ENCODE measurements around the gene MRFAP1L1. TPM values are rescaled to one million over a fixed set of nuclear protein-coding genes. Genes with fewer than 3 reads are reported as not detected.

Gene MRFAP1L1
- total and polyA plus RNA-seq, 9 of the 15 experiments (the other 6 are each of a cell fraction or from before 2014, with no cell fraction given) = 37.6 to 111 (median 83.8) TPM

DNA sequence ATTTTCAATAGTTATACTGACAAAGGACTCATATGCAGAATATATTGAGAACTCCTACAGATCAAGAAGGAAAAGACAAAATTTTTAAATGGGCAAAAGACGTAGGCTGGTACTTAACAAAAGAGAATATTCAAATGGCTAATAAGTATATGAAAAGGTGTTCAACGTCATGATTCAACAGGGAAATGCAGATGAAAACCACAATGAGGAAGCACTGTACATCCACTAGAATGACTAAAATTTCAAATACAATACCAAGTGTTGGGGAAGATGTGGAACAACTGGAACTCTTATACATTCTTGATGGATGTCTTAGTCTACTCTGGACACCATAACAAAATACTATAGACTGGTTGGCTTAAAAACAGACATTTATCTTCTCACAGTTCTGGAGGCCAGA lies 1.3 kb upstream of the MRFAP1L1 start:
- BruUV-seq (replicated peaks) = no TSS peak
- Histone ChIP-seq H4K20me1 (replicated peaks; ENCODE audit: control insufficient read depth, insufficient read depth, low read length) (0 out of 2 replicates have a peak, but pooled peaks cover 5% of the 10 kb centered on the region), H3K9me3 (replicated peaks; ENCODE audit: control insufficient read depth, insufficient read depth, low read depth, low read length) (no peaks in the 10 kb centered on the region), H3K4me3 (no peak overlapping the region), H3K9ac (ENCODE audit: insufficient read depth in 1 of 2, low read depth in 2 of 2, low read length in 2 of 2) (no peak overlapping the region), H3K4me2 (ENCODE audit: insufficient read depth, low read length) (no peak overlapping the region), H2AFZ (ENCODE audit: low read depth, low read length) (0 out of 2 replicates have a peak overlapping the region, but pooled peaks have one; percentile 93), H3K79me2 (ENCODE audit: control insufficient read depth, insufficient read depth, low read length) (peaks cover 46% of the 10 kb centered on the region), H3K9me1 (ENCODE audit: control insufficient read depth, insufficient read depth, low read length) (no peaks in the 10 kb centered on the region), H3K27ac (ENCODE audit: extremely low read depth, low read depth, low read length) (no peak overlapping the region), H3K36me3 (ENCODE audit: control insufficient read depth, insufficient read depth, low read length) (peaks cover 24% of the 10 kb centered on the region), H3K27me3 (ENCODE audit: control insufficient read depth in 2 of 2, insufficient read depth in 2 of 2, low read length in 2 of 2) (no peaks in the 10 kb centered on the region), H3K4me1 (replicated peaks in 1 of 2; ENCODE audit: control insufficient read depth in 2 of 2, insufficient read depth in 2 of 2, low read length in 2 of 2) (peaks cover 8 to 34% of the 10 kb centered on the region in 2 experiments)
- peak; percentile 67; the same call in 1 of the 2 replicates for TF ChIP-seq ZNF274 (IDR thresholded peaks at IDR 0.05; ENCODE audit: borderline replicate concordance, low read depth, low read length)
- no peak for TF ChIP-seq PTTG1 (tag; IDR thresholded peaks at IDR 0.05; ENCODE audit: low read depth)
- TF ChIP-seq RBM25 (IDR thresholded peaks at IDR 0.05; ENCODE audit: low read depth, low read length, severe bottlenecking) = peak; percentile 26
- TF ChIP-seq SMC3 (conservative IDR thresholded peaks at IDR 0.05; ENCODE audit: insufficient read depth, low read depth, low read length) = no peak
- TF ChIP-seq, protein P1, sequence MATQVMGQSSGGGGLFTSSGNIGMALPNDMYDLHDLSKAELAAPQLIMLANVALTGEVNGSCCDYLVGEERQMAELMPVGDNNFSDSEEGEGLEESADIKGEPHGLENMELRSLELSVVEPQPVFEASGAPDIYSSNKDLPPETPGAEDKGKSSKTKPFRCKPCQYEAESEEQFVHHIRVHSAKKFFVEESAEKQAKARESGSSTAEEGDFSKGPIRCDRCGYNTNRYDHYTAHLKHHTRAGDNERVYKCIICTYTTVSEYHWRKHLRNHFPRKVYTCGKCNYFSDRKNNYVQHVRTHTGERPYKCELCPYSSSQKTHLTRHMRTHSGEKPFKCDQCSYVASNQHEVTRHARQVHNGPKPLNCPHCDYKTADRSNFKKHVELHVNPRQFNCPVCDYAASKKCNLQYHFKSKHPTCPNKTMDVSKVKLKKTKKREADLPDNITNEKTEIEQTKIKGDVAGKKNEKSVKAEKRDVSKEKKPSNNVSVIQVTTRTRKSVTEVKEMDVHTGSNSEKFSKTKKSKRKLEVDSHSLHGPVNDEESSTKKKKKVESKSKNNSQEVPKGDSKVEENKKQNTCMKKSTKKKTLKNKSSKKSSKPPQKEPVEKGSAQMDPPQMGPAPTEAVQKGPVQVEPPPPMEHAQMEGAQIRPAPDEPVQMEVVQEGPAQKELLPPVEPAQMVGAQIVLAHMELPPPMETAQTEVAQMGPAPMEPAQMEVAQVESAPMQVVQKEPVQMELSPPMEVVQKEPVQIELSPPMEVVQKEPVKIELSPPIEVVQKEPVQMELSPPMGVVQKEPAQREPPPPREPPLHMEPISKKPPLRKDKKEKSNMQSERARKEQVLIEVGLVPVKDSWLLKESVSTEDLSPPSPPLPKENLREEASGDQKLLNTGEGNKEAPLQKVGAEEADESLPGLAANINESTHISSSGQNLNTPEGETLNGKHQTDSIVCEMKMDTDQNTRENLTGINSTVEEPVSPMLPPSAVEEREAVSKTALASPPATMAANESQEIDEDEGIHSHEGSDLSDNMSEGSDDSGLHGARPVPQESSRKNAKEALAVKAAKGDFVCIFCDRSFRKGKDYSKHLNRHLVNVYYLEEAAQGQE (IDR thresholded peaks at IDR 0.05; ENCODE audit: borderline replicate concordance) = no peak
- TF ChIP-seq, protein P1 (CRISPR knock-in tag; IDR thresholded peaks at IDR 0.05; ENCODE audit: low read depth) = no peak
- TF ChIP-seq CSDE1 (IDR thresholded peaks at IDR 0.05) = no peak
- no peak for TF ChIP-seq ZNF253 (CRISPR knock-in tag; conservative IDR thresholded peaks at IDR 0.05)
- no peak for TF ChIP-seq ZNF282 (CRISPR knock-in tag; IDR thresholded peaks at IDR 0.05)
- no peak for TF ChIP-seq ZNF23 (CRISPR knock-in tag; IDR thresholded peaks at IDR 0.05)
- in situ Hi-C loops (cut with MboI) (no loop called here), intact Hi-C loops (cut with micrococcal nuclease) (no loop called here)
- ATAC-seq (no peak), FAIRE-seq (no peak), DNase-seq (ENCODE audit: extremely low read depth in 1 of 4, low spot score in 3 of 4) (no peak)
- CTCF ChIA-PET (ENCODE audit: low intra/inter-chr PET ratio) = no interaction called here
- POLR2A ChIA-PET = interaction anchor here (0.6 to 2.3 kb wide), 3 partner anchors 18 to 386 kb away, joined by 3 to 7 read pairs (median 3); partner anchors contain the start of gene S100P
- WGBS (ENCODE audit: insufficient coverage, low coverage, missing lambda C conversion rate) = 54% methylated on average over 2 of the region's 2 CpGs
